ENCODE measurements around the gene CINP. TPM values are rescaled to one million over a fixed set of nuclear protein-coding genes. Genes with fewer than 3 reads are reported as not detected.

CINP gene
- total RNA-seq, result 10 to 100 TPM; 28.3 to 35.1 (median 29.4) TPM

DNA sequence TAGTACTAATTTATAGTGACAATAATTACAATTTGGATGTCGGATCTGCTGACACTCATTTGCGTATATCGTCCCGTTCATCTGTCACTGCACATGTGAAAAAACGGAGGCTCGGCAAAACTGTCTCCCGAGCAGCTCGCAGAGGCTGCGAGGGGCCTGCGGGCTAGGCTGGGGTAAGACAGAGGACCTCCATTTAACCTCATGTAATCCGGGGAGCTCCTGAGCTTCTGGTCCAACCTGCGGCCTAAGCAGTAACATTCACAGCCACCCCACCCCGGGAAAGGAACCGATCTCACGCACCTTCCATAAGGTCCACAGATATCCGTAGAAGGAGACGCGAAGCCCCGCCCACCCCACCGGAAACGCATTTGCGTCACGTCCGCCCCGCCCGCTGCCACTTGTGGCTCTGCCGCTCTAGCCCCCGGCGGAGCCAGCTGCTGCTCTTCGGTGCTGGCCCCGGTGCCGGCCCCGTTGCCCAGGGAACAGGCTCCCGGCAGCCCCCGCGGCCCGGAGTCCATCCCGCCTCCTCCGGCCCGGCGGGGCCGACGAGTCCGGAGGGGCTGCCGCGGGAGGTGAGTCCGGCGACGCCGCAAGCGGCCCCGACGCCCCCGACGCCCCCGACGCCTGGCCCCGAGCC lies at the start of gene CINP, which contains the start of gene TECPR2:
CINP (minus strand) TSS at position 346 of the 637 bp plus-strand sequence; CDS start at position 307, 39 bp downstream.
TECPR2 (plus strand) TSS at position 397 of the 637 bp plus-strand sequence. CDS start 13,781 bp downstream, outside the sequence.
- Histone ChIP-seq H3K4me1 (peaks cover 28% of the 10 kb centered on the region), H3K27ac (peak within 1 kb of the TSS; percentile 91), H3K27me3 (no peaks in the 10 kb centered on the region), H3K4me3 (peak within 1 kb of the TSS; percentile 88), H3K36me3 (peaks cover 15% of the 10 kb centered on the region), H3K9me3 (no peaks in the 10 kb centered on the region)
- under 1% methylated on average over 21 of the region's 58 CpGs for WGBS
- peak; percentile 99 for DNase-seq (ENCODE audit: low spot score in 2 of 2)
- TF ChIP-seq, protein P1, sequence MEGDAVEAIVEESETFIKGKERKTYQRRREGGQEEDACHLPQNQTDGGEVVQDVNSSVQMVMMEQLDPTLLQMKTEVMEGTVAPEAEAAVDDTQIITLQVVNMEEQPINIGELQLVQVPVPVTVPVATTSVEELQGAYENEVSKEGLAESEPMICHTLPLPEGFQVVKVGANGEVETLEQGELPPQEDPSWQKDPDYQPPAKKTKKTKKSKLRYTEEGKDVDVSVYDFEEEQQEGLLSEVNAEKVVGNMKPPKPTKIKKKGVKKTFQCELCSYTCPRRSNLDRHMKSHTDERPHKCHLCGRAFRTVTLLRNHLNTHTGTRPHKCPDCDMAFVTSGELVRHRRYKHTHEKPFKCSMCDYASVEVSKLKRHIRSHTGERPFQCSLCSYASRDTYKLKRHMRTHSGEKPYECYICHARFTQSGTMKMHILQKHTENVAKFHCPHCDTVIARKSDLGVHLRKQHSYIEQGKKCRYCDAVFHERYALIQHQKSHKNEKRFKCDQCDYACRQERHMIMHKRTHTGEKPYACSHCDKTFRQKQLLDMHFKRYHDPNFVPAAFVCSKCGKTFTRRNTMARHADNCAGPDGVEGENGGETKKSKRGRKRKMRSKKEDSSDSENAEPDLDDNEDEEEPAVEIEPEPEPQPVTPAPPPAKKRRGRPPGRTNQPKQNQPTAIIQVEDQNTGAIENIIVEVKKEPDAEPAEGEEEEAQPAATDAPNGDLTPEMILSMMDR (IDR thresholded peaks at IDR 0.05), result no peak
- TF ChIP-seq POLR2AphosphoS5 (IDR thresholded peaks at IDR 0.05) (peak in 1 of 3 donors; percentile 37), EP300 (IDR thresholded peaks at IDR 0.05) (no peak), POLR2A (IDR thresholded peaks at IDR 0.05) (peak in 1 of 2 donors; percentile 69)

DNA sequence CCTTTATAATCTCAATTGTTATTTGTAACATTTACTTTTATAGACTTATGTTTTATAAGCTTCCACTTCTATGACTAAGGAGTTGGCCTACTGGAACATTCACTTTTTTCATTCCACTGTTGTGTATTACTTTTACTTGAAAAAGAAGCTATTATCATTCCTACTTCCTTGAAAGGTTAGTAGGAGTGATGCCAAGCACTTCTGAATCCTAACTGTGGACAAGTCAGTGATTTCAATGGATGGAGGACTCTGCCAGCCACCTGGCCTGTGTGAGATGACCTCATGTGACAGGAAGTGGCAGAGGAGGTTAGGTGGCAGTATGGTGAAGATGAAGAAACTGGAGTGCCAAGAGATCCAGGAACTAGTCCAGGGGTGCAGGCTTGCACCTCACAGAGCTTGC lies 46.0 kb upstream of the CINP start:
- no peaks in the 10 kb centered on the region for H3K27me3 ChIP-seq
- no peak for TF ChIP-seq EP300 (IDR thresholded peaks at IDR 0.05)
- TF ChIP-seq, protein P1 (IDR thresholded peaks at IDR 0.05), result no peak
- TF ChIP-seq POLR2A (IDR thresholded peaks at IDR 0.05), result no peak
- TF ChIP-seq POLR2AphosphoS5 (IDR thresholded peaks at IDR 0.05), result no peak
- DNase-seq (ENCODE audit: low spot score in 2 of 2), result no peak
- no peak overlapping the region for H3K27ac ChIP-seq
- H3K36me3 ChIP-seq, result peaks cover 26% of the 10 kb centered on the region
- peaks cover 3% of the 10 kb centered on the region for H3K9me3 ChIP-seq
- no peak overlapping the region for H3K4me3 ChIP-seq
- no peaks in the 10 kb centered on the region for H3K4me1 ChIP-seq

DNA sequence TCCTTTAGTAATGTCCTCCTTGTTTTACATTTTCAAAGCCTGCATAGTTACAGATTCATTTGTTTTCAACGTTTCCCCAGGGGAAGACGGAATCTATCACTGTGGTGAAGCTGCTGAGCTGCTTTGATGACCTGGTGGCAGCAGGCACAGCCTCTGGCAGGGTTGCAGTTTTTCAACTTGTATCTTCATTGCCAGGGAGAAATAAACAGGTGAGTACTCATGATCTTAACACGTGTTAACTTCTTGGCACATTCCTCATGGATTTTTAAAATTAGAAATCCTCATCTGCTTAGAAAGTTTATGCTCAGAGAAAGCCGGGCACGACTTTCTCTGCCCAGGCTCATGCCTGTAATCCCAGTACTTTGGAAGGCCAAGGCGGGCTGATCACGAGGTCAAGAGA lies 44.6 kb upstream of the CINP start:
- peaks cover 26% of the 10 kb centered on the region for H3K36me3 ChIP-seq
- no peak overlapping the region for H3K4me3 ChIP-seq
- peaks cover 15% of the 10 kb centered on the region for H3K9me3 ChIP-seq
- H3K27ac ChIP-seq, result no peak overlapping the region
- H3K4me1 ChIP-seq, result no peaks in the 10 kb centered on the region
- TF ChIP-seq, protein P1 (IDR thresholded peaks at IDR 0.05), result no peak
- TF ChIP-seq POLR2AphosphoS5 (IDR thresholded peaks at IDR 0.05), result no peak
- no peak for TF ChIP-seq POLR2A (IDR thresholded peaks at IDR 0.05)
- no peak for TF ChIP-seq EP300 (IDR thresholded peaks at IDR 0.05)
- no peak for DNase-seq (ENCODE audit: low spot score in 2 of 2)
- WGBS, result 68% methylated on average over 7 of the region's 7 CpGs
- no peaks in the 10 kb centered on the region for H3K27me3 ChIP-seq

DNA sequence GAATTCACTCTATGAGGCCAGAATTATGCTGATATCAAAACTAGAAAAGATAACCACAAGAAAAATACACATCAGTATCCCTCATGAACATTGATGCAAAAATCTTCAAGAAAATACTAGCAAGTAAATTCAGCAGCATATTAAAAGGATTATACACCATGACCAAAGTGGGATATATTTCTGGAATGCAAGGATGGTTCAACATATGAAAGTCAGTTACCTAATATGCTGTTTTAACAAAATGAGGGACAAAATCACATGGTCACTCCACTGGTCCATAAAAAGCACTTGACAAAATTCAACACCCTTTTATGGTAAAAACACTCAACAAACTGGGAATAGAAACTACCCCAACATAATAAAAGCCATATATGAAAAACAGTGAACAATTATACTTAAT lies 40.3 kb upstream of the CINP start:
- H3K27me3 ChIP-seq, result no peaks in the 10 kb centered on the region
- DNase-seq (ENCODE audit: low spot score in 2 of 2), result no peak
- no peak for TF ChIP-seq EP300 (IDR thresholded peaks at IDR 0.05)
- no peak for TF ChIP-seq POLR2AphosphoS5 (IDR thresholded peaks at IDR 0.05)
- no peak for TF ChIP-seq POLR2A (IDR thresholded peaks at IDR 0.05)
- TF ChIP-seq, protein P1 (IDR thresholded peaks at IDR 0.05), result no peak
- no peak overlapping the region for H3K27ac ChIP-seq
- no peaks in the 10 kb centered on the region for H3K4me1 ChIP-seq
- H3K4me3 ChIP-seq, result no peak overlapping the region
- H3K36me3 ChIP-seq, result peaks cover 8% of the 10 kb centered on the region
- peaks cover 19% of the 10 kb centered on the region for H3K9me3 ChIP-seq

DNA sequence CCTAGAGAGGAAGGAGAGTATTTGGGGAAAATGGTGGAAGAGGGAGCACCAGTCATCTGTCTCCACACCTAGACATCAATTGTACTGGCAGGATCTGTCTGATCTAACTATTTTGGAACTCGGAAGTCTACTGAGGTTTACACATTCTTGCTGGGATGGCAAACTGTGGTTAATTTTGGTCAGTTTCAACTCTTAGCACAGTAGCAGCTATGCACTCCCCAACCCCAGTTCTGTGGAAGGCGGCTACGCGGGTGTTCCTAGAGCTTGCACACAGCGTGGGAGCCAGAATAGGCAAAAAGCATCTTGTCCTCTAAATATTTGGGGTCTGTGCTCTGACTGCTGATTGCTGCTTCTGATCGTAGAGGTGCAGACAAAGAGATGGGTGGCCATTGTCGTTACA lies 33.8 kb upstream of the CINP start:
- 79% methylated on average over 7 of the region's 7 CpGs for whole genome bisulfite sequencing

More for the DNA sequence above, 33.8 kb upstream of the CINP start:
- H3K27me3 ChIP-seq, result no peaks in the 10 kb centered on the region
- no peak overlapping the region for H3K4me3 ChIP-seq
- no peaks in the 10 kb centered on the region for H3K9me3 ChIP-seq
- no peaks in the 10 kb centered on the region for H3K4me1 ChIP-seq
- H3K27ac ChIP-seq, result no peak overlapping the region
- DNase-seq (ENCODE audit: low spot score in 2 of 2), result no peak
- no peaks in the 10 kb centered on the region for H3K36me3 ChIP-seq
- TF ChIP-seq, protein P1 (IDR thresholded peaks at IDR 0.05), result no peak
- TF ChIP-seq POLR2A (IDR thresholded peaks at IDR 0.05), result no peak
- TF ChIP-seq POLR2AphosphoS5 (IDR thresholded peaks at IDR 0.05), result no peak
- TF ChIP-seq EP300 (IDR thresholded peaks at IDR 0.05), result no peak

Data from suprapubic skin (tissue), 4 donors.